HepG2 (cell line): Measurements from ENCODE around the gene SPRED2. TPM values are rescaled to one million over a fixed set of nuclear protein-coding genes. Genes with fewer than 3 reads are reported as not detected.

ENCODE experiments used
- ATAC-seq: fragments of 200-7000 bp; cut with Tn5 transposase; 3 replicates; pipeline ENCODE4 v1.9.1; 2020; ENCODE audit warnings: mild to moderate bottlenecking, moderate library complexity
- BruUV-seq: library from RNA; stranded (reverse); fragments of 400-500 nt; replicated peaks from 2 replicates; lab custom pipeline; 2021; lab: Mats Ljungman, UMichigan
- CTCF ChIA-PET: fragments of 300-600 bp; formaldehyde crosslinking; extraction: SDS; loops from one replicate; lab custom pipeline; 2021; ENCODE audit warnings: low total read pairs, inconsistent platforms, low intra/inter-chr PET ratio; lab: Yijun Ruan, JAX
- POLR2A ChIA-PET: fragments of 350-600 bp; sonication (Branson Sonifier 250); formaldehyde crosslinking; loops from one replicate; lab custom pipeline; 2020; ENCODE audit warnings: antibody characterized with exemption, inconsistent platforms; lab: Yijun Ruan, JAX
- DNase-seq: peaks from one replicate; pipeline ENCODE4 v3.0.0-alpha.2; 2015; ENCODE audit warnings: low spot score
- FAIRE-seq: peaks from 3 replicates; lab custom pipeline; 2011; peaks lifted over from hg19 to GRCh38; lab: Jason Lieb, UNC
- H2AFZ ChIP-seq: one replicate; pipeline ENCODE4 v1.6.1; 2011; ENCODE audit warnings: low read length, inconsistent platforms
- H3K27ac ChIP-seq: fragments of 300-600 bp; 3 replicates; pipeline ENCODE4 v1.8.0; 2011; ENCODE audit warnings: mixed run types, mild to moderate bottlenecking, mixed read lengths, low read length, inconsistent platforms; ENCODE audit not compliant: insufficient read depth; ENCODE audit errors: extremely low read length
- H3K27me3 ChIP-seq, 2 experiments: fragments of 200-600 bp in 1 of 2; 2 replicates in 1 of 2; 3 replicates in 1 of 2; pipeline versions ENCODE4 v1.6.0 to v1.8.0; 2011; ENCODE audit warnings: low read length in 2 of 2, mild to moderate bottlenecking in 2 of 2, moderate library complexity in 2 of 2, inconsistent platforms in 1 of 2; ENCODE audit not compliant: insufficient read depth in 2 of 2, control insufficient read depth in 1 of 2
- H3K36me3 ChIP-seq, 2 experiments: fragments of 200-600 bp in 1 of 2; replicated peaks in 1 of 2; 2 replicates in 1 of 2; 3 replicates in 1 of 2; pipeline versions ENCODE4 v1.5.1 to v1.8.0; 2011; ENCODE audit warnings: low read length in 2 of 2, inconsistent platforms in 1 of 2; ENCODE audit not compliant: insufficient read depth in 2 of 2, control insufficient read depth in 1 of 2
- H3K4me1 ChIP-seq: 2 replicates; pipeline ENCODE4 v1.5.1; 2012; ENCODE audit warnings: low read length, inconsistent platforms; ENCODE audit not compliant: insufficient read depth
- H3K4me2 ChIP-seq: 2 replicates; pipeline ENCODE4 v1.6.0; 2011; ENCODE audit warnings: low read depth, low read length, inconsistent platforms
- H3K4me3 ChIP-seq, 3 experiments: fragments of 200-600 bp in 1 of 3; sonication (generic), shearing (Covaris generic) in 1 of 3; replicated peaks in 1 of 3; 2 replicates each; pipeline ENCODE4 v1.5.1; 2011 to 2016; ENCODE audit warnings: low read length in 3 of 3, inconsistent platforms in 2 of 3, low read depth in 2 of 3, mild to moderate bottlenecking in 2 of 3, control low read depth in 1 of 3, mixed read lengths in 1 of 3; ENCODE audit not compliant: insufficient read depth in 1 of 3
- H3K79me2 ChIP-seq: one replicate; pipeline ENCODE4 v1.6.1; 2011; ENCODE audit warnings: low read length, inconsistent platforms; ENCODE audit not compliant: insufficient read depth
- H3K9ac ChIP-seq: 2 replicates; pipeline ENCODE4 v1.6.0; 2011; ENCODE audit warnings: mild to moderate bottlenecking, low read depth, low read length, inconsistent platforms; ENCODE audit not compliant: insufficient read depth
- H3K9me3 ChIP-seq: 2 replicates; pipeline ENCODE4 v1.5.1; 2012; ENCODE audit warnings: mild to moderate bottlenecking, low read length
- H4K20me1 ChIP-seq: 2 replicates; pipeline ENCODE4 v1.6.0; 2011; ENCODE audit warnings: inconsistent platforms, mild to moderate bottlenecking, low read length, moderate library complexity; ENCODE audit not compliant: insufficient read depth
- NFKBIZ ChIP-seq: IDR thresholded peaks from 2 replicates; pipeline ENCODE4 v1.6.1; 2018; ENCODE audit warnings: missing genetic modification reagents, missing compliant biosample characterization
- RBM22 ChIP-seq: fragments of 200-400 bp; formaldehyde crosslinking; optimal IDR thresholded peaks from 2 replicates; pipeline ENCODE3; 2017; ENCODE audit warnings: mild to moderate bottlenecking, low read length, moderate library complexity
- ZNF205 ChIP-seq: IDR thresholded peaks from 2 replicates; pipeline ENCODE4 v1.6.1; 2018; ENCODE audit warnings: missing biosample characterization, missing genetic modification reagents
- ZNF30 ChIP-seq: sonication (generic); formaldehyde crosslinking; IDR thresholded peaks from 2 replicates; pipeline ENCODE4 v1.5.0; 2020; ENCODE audit warnings: mild to moderate bottlenecking, missing genetic modification reagents
- ZNF432 ChIP-seq: sonication (generic); formaldehyde crosslinking; IDR thresholded peaks from 2 replicates; pipeline ENCODE4 v1.5.0; 2020; ENCODE audit warnings: missing genetic modification reagents, mild to moderate bottlenecking, borderline replicate concordance
- WGBS: methylation state at CpG from one replicate; pipeline ENCODE4 v1.1.6; 2017; ENCODE audit warnings: low lambda C conversion rate; 5-methylcytosine and 5-hydroxymethylcytosine counted together
- in situ Hi-C: cut with HindIII; loops from 2 replicates; pipeline ENCODE4 v1.10.0; 2017; ENCODE audit warnings: low pct_unique_long_range_greater_than_20kb; ENCODE audit not compliant: extremely low pct_ligation_motif_present
- intact Hi-C: fragments of 100-400 bp; cut with micrococcal nuclease; formaldehyde crosslinking; loops from one replicate; pipeline ENCODE4 v1.10.0; 2022; ENCODE audit not compliant: unreplicated experiment
- polyA plus RNA-seq, 8 experiments: library from polyadenylated mRNA; depleted of rRNA in 3 of 8; stranded (reverse) in 7 of 8; unstranded in 1 of 8; fragments of >200 nt; fragmentation: Illumina TruSeq in 4 of 8; extraction: Trizol in 4 of 8; gene quantifications; 2 replicates each; pipeline versions ENCODE4 v1.2.1 to v1.2.3, GENCODE V29; 2011 to 2016; ENCODE audit warnings: low read depth in 4 of 8, missing spikeins in 1 of 8, mixed read lengths in 1 of 8; ENCODE audit not compliant: insufficient read depth in 1 of 8
- total RNA-seq, 5 experiments: library from RNA; depleted of rRNA; stranded (reverse); fragments of >200 nt; fragmentation: Illumina TruSeq; extraction: Trizol; gene quantifications; 2 replicates each; pipeline ENCODE4 v1.2.3, GENCODE V29; 2016; ENCODE audit warnings: low read depth in 1 of 5

Gene SPRED2
- total and polyA plus RNA-seq, 2 of the 13 experiments (the other 11 are each of a cell fraction or from before 2014, with no cell fraction given): 13.0 to 37.0 TPM

DNA sequence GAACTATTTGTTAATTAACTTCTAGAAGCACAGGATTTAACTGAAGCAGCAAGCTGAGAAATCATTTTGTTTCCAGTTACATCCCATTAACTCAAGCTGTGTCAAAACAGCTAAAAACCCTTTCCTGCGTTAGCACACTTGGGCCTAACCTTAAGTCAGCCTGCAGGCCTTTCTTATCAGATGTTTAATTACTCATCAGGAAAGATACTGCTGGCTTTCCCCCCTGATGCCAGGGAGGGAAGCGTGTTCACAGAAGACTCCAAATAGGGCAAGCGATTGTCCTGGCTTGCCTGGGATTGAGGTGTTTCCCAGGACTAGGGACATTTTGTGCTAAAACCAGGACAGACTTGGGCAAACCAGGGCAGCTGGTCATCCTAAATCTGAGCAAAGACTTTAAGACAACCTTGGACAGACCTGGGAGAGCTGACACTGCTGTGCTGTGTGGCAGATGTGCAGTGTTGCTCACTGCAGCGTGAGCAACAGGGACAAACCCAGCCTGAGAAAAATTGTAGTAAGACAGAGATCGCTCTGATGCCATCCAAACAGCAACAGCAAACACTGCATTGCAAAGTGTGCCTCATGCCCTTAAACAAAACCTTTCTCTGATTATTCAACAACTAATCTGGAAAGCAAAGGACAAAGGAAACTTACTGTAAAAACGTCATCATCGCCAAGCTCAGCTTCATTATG lies 100.9 kb downstream of the SPRED2 start:
- no peak overlapping the region for H2AFZ ChIP-seq
- peak; percentile 27 for TF ChIP-seq RBM22
- TF ChIP-seq ZNF30 (CRISPR knock-in tag): no peak
- TF ChIP-seq, all 625 proteins: peak for 1
- no peak overlapping the region for H3K4me2 ChIP-seq
- in situ Hi-C loops: no loop called here
- H3K4me3 ChIP-seq: no peak overlapping the region
- no peak overlapping the region for H3K27ac ChIP-seq
- ChIA-PET CTCF (no interaction called here), POLR2A (no interaction called here)
- intact Hi-C loops: no loop called here
- no TSS peak for BruUV-seq
- no peaks in the 10 kb centered on the region for H3K27me3 ChIP-seq
- FAIRE-seq: no peak
- no peak for DNase-seq
- no peaks in the 10 kb centered on the region for H4K20me1 ChIP-seq
- no peaks in the 10 kb centered on the region for H3K9me3 ChIP-seq
- H3K4me1 ChIP-seq: no peaks in the 10 kb centered on the region
- peaks cover 40 to 71% of the 10 kb centered on the region in 2 experiments for H3K36me3 ChIP-seq
- ATAC-seq: no peak
- WGBS: over 99% methylated on average over 7 of the region's 7 CpGs
- H3K79me2 ChIP-seq: no peaks in the 10 kb centered on the region
- no peak overlapping the region for H3K9ac ChIP-seq

DNA sequence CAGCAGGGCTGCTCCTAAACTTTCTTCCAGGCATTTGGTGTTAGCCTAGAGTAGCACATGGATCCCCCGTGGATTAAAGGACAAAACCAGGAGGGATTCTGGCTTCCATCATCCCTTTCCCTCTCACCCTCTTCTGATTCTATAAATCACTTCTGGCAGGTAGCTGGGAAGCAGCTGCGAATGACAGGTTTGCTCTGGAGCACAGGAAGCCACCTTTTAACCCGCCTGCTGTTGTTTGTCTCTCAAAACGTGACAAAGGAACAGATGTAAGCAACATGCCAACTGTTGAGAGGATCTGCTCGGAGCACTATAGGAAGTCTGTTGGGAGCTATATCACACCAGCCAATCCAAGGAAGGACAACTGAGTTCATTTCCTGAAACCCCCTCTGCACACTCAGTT lies 102.9 kb downstream of the SPRED2 start:
- Histone ChIP-seq H3K4me2 (no peak overlapping the region), H3K36me3 (peaks cover 37 to 77% of the 10 kb centered on the region in 2 experiments), H4K20me1 (no peaks in the 10 kb centered on the region), H2AFZ (no peak overlapping the region), H3K79me2 (no peaks in the 10 kb centered on the region), H3K9ac (no peak overlapping the region), H3K4me3 (no peak overlapping the region), H3K27ac (no peak overlapping the region), H3K4me1 (no peaks in the 10 kb centered on the region), H3K9me3 (no peaks in the 10 kb centered on the region), H3K27me3 (no peaks in the 10 kb centered on the region)
- intact Hi-C loops: no loop called here
- ChIA-PET CTCF (no interaction called here), POLR2A (no interaction called here)
- TF ChIP-seq ZNF432 (CRISPR knock-in tag): no peak
- TF ChIP-seq NFKBIZ: no peak
- no peak for TF ChIP-seq ZNF205
- DNase-seq (no peak), ATAC-seq (no peak; the same call in 2 of the 3 replicates), FAIRE-seq (no peak)
- in situ Hi-C loops: no loop called here
- no TSS peak for BruUV-seq
- WGBS: 97% methylated on average over 5 of the region's 5 CpGs
